HG02884 (cell line): ENCODE results near the gene SDK1.

Source experiments
- ATAC-seq: cut with Tn5 transposase; IDR thresholded peaks from one replicate; pipeline ENCODE4 v1.9.1; 2021; ENCODE audit warnings: mild to moderate bottlenecking, moderate library complexity; ENCODE audit not compliant: unreplicated experiment

SDK1 gene

DNA sequence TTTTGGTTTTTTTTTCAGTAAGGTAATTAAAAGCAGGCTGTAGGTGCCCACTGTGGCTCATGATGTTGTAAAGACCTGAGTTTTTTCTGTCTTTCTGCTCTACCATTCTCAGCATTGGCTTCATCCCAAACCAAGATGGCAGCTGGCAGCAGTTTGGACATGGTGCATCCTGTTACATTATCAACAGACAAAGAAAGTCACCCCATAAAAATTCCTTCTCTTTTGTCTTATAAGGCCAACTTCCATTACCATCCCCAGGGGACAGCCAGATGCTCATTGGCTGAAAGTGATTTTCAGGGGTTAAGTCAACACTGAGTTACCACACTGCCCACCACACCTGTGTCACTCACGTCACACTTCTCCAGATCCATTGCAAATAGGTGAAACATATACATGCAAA, 558.4 kb downstream of the SDK1 start:
- no peak for ATAC-seq

DNA sequence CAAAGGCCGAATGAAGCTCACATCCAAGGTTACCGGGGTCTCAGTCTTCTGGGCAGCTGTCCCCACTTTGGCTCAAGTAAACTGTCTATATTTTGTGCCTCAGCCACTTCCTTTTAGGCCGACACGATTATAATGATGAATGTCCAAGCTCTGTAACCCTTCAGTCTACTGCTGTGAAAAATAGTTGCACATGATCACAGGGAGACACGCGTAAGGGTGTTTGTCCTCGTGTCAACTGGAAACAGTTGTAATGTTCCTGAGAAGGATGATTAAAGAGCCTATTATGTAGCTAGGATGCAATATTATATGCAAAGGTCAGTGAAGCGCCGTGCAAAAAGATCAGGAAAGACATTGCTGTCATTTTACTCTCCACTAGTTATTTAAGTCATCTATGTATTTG, 559.9 kb downstream of the SDK1 start:
- ATAC-seq = no peak

DNA sequence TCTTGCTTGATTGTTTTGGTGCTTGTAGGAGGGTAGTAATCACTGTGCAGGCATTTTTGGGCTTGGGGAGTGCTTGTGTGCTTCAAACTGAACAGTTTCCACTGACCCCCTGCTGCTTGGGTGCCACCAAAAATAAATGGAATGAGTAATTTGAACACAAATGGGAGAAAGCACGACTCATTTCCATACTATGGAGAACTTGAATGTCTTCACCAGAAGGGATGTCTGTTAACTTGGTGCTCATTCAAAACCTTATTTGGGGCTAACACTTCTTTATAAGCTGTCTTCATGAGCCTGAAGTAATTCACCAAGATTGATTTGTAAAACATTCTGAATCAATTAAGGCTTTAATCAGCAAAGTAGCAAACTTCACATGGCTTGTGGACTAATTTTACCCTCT, 560.3 kb downstream of the SDK1 start:
- ATAC-seq = no peak

DNA sequence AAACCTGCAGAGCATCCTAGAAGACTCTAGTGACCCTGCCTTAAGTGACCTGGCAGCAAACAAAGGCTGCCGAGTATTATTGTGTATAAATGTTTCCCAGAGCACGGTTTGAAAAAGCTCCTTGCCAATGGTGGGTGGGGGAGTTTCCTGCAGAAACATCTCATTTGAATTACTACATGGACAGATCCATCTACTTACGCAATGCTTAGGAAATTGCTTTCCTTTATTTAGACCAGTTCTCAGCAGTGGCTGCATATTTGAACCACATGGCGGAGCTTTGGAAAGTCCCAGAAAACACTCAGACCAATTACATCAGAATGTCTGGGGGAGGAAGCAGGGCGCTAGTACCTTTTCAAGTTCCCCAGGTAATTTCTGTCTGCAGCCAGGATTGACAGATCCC, 560.9 kb downstream of the SDK1 start:
- ATAC-seq = peak; percentile 57

DNA sequence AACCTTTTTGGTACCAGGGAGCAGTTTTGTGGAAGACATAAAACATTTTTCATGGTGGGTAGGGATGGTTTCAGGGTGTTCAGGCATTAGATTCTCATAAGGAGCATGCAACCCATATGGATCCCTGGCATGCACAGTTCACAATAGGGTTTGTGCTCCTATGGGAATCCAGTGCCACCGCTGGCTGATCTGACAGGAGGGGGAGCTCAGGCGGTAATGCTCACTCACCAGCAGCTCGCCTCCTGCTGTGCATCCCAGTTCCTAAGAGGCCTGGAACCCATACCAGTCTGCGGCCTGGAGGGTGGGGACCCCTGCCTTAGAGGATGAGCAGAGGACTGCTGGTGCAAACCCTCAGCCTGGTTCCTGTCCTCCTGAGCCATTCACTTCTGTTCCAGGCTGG, 561.7 kb downstream of the SDK1 start:
- no peak for ATAC-seq

DNA sequence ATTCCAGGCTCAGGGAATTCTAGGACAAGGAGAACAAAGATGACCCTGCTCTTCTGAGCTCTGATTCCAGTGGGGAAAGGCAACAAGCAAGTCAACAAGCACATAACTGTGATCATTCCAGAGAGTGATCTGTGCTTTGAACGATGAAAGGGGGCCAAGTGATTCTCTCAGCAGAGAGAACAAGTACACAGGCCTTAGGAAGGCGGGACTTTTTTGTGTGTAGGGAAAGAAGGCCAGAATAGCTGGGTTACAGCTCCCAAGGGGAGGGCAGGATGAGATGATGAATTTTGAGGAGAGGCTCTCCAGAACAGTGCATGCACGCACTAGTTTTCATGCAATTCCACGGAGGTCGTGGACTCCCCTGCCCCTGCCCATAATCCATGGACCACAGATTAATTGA, 565.2 kb downstream of the SDK1 start:
- no peak for ATAC-seq

DNA sequence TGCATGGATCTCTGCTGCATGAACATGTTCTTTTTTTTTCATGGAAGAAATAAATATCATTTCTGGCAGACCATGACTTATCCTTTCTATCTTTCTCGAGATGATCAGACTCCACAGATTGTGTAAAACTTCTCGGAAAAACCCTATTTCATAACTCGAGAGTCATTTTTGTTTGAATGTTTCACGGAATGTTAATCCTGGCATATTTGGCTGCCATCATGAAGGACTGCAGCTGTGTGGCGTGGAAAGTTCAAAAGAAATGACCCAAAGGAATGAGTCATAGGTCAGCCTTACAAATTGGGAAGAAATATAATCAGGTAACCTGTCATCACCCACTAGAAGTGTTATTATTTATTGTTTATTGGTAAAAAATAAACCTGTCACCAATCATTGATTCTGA, 566.8 kb downstream of the SDK1 start:
- ATAC-seq = no peak

DNA sequence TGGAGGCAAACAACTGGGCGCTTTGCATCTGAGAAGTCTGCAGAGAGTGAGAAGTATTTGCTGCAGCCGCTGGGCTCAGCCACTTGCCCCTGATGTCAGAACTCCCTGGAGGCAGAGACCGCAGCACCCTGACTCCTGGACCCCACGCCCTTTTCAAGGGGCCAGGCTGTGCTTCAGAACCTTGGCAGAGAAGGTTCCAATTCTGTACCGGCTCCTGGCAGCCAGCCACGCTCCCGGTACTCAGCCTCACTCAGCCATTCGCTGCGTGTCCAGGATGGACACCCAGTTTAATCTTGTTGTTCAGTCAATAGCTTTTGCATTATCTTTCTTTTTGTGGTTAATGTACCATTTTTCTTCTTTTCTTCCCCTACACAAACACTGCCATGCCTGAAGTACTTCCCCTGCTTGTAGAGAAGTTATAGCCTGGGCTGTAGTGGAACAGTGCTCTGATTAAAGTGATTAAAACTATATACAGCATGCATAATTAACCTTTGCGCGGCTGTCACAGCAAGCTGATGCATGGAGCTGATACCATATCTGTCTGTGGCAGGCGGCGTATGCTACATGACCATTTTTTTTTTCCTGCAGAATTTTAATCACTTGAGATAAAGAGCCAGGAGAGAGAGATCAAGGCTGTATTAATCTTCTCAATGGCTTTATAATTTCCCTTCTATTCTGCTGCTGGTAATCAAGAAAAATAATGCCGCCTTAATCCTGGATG, 578.5 kb downstream of the SDK1 start:
- ATAC-seq = no peak

DNA sequence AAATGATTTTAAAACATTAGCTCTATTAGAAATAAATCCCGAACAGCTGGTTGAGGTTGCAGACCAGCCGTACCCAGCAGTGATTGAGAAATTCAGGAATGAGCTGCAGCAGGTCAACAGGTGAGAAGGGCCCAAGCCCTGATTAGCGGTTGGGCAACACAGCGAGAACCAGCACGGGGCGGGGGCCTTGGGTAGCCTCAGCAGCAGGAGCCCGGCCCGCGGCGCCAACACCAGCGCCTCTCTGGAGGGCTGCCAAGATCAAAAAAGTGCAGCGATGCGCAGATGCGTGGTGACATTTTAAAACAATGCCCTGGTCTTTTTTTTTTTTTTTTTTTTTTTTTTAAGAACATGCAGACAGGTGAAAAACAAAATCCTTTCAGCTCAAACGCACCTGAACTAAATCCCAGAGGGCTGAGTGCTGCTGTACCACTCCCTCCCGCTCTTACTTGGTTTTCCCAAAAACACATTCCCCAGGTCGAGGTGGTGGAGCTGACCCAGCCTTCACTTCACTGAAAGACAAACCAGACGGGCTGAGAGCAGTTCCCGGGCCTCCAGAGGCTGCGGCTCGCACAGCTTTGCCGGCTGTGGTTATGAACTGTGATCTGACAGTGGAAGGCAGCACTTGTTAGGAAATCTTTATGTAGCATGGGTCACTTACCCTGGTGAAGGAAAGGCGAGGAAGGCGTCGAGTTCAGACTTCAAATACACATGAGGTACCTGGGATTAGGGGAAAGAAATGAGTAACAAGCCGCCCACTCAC, 579.4 kb downstream of the SDK1 start:
- ATAC-seq = no peak

DNA sequence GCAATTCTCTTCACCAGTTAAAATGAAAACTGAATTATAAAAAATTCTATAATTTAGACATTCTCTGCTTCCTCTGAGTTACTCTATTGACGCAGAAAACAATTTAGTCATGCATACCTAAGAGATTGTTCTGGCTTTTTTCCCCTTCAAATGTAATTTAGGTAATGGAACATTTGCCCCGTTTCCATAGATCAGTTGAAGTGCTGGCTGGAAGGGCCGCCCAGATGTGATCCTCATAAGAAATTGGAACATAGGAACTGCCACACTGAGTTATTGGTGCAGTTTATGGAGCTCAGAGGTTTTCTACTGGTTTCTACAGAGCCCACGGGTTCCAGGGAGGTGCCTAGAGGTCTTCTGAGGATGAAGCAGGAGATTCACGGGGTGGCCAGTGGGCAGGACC, 581.7 kb downstream of the SDK1 start:
- no peak for ATAC-seq

DNA sequence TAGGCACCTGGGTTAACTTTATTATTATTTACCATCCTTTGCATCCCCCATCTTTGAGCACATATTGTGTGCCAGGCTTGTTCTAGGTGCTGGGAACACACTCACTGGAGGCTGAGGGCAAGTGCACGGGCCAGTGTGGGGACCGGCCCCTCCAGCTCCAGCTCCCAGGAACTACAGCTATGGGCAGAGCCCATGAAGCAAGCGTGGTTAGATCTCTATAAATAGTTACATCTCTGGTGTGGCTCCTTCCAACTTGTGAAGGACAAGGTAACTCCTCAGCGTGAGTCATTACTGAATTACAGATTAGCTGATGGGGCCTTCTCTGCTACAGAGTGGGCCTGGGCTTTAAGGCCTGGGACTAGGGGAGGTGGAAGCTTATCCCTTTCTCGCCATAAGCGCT, 583.5 kb downstream of the SDK1 start:
- ATAC-seq = no peak

DNA sequence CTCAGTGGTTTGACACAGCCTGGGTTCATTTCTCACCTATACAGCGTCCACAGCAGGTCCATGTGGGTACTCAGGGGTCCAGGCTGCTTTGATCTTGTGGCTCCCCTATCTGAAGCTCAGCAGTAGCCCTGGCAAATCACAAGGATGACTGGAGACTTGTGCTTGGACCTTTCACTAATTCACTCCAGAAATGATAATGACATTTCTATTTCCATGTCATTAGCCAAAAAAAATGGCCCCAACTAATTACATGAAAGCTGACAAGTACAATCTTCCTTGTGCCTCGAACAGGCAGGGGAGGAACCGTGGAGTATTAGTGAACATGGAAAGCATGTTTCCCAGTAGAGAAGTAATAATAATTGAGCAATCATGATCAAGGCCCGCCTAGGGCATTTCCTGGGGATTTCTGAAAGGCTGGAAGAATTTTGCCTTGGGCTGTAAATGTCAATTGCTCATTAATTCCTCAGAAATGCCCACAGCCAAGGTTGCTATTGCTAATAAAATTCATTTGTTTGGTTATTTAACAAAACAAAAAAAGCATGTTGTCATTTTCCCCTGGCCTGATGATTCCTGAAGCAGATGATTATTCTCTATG, 586.1 kb downstream of the SDK1 start:
- ATAC-seq = no peak

DNA sequence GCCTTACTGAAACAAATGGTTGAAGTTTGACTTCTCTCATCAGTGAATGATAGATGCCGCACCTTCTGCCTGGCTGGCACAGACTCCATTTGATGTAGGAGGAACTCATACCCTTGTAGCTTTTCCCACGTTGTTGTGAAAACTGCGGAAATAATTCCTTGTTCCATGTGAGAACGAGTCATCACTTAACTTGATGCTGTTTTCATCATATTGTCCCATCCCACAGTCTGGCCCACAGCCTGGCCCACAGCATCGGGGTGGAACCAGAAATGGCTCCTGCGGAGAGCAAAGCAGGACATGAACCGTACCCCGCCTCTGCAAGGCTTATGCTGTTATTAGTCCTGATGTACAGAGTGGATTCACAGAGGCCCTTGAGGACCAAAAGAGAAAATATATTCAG, 587.0 kb downstream of the SDK1 start:
- no peak for ATAC-seq

DNA sequence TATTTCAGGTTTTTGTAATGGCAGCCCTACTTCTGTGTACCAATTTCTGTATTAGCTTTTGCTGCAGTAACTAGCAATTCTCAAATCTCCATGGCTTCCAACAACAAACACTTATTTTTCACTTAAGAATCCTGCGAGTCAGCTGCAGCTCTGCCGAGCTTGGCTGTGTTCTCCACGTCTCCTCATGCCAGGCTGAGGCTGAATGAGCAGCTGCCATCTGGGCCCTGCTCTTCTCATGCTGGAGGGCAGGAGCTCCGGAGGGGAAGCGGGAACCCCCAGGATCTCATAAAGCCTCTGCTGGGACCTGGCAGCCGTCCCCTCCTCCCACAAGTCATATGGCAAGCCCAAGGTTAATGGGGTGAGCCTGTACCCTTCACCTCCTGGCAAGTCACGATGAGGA, 591.1 kb downstream of the SDK1 start:
- no peak for ATAC-seq

DNA sequence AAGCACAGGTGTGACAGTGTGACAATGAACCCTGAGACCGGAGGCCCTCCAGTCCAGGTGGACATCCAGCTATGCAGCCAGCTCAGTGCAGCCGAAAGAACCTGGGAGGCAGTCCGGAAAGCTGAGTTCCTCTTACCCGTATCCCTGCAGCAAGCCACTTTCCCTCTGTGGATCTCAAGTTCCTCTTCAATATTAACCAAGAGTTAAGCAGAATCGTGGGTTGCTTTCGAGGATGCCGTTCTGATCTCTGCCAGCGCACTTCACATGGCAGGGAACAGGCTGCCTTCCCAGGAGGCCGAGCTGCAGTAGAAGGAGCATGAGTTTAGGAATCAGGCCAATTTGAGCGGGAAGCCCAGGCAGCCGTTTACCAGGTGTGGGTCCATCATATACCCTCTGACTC, 591.6 kb downstream of the SDK1 start:
- no peak for ATAC-seq

DNA sequence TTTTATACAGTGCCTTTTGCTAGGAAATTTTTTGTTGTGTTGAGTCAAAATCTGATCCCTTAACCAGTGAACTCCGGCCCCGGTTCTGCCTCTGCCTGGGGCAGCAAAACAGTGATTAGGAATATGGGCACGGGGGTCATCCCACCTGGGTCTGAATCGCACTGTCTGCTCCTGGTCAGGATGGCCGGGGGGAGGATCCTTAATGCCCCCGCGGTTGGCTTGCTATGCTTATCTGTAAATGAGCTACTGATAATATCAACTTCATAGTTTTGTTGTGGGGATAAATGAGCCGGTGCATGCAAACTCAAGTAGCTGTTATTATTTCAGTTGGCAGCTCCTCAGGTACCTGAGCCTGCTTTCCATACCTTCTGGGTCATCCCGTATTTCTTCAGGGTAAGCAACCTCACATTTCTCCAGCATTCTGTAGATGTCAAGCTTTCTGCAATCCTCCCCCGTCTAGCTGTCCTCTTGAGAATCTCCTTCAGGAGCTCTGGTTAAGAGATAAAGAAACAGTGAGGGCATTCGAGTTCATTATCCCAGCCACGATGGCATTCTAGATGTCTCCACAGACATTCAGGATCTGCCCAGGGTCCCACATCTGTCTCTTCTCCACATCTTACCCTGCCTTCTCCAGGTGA, 592.2 kb downstream of the SDK1 start:
- ATAC-seq = no peak

DNA sequence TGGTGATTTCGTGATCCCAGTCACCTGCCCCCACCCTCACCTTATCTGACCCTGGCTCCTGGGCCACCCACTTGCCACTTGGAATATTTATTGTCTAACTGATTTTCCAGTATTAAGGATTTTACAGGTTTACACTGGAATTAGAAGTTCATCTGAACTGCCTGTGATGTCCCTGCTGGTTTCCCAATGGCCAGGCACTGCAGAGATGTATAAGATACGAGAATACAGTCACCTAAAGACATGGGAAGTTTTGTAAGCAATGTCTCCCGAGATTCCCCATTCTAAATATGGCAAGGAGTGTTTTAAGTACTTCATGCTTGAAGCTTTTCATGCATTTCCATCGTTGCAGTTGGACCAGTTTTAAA, 592.7 kb downstream of the SDK1 start:
- ATAC-seq = no peak

DNA sequence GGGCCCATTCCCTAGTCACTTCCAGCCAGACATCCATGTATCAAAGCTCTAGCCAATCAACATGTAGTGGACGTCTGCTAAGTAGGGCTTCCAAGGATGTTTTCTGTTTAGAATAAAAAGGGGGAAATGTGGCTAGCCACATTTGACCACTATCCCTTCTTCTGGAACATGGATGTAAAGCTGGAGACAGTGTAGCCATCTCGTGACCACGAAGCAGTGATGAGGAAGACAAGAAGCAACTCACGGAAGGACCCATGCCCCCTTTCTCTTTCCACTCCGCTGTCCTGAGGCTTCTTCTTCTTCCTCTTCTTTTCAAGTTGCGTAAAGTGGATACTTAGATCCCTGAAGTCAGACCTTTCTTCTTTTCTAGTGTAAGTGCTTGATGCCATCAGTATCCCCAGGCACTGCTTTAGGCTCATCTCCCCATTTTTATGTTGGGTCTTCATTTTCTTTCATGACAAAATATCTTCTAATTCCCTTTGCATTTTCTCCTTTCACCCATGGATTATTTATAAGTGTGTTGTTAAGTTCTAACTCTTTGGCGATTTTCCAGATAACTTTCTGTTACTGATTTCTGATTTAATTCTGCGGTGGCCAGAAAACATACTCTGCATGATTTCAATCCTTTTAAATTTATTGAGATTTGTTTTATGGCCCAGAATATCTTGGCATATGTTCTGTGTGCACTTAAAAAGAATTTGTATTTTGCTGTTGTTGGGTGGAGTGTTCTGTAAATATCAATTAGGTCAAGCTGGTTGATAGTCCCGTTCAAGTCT, 594.5 kb downstream of the SDK1 start:
- ATAC-seq = no peak

DNA sequence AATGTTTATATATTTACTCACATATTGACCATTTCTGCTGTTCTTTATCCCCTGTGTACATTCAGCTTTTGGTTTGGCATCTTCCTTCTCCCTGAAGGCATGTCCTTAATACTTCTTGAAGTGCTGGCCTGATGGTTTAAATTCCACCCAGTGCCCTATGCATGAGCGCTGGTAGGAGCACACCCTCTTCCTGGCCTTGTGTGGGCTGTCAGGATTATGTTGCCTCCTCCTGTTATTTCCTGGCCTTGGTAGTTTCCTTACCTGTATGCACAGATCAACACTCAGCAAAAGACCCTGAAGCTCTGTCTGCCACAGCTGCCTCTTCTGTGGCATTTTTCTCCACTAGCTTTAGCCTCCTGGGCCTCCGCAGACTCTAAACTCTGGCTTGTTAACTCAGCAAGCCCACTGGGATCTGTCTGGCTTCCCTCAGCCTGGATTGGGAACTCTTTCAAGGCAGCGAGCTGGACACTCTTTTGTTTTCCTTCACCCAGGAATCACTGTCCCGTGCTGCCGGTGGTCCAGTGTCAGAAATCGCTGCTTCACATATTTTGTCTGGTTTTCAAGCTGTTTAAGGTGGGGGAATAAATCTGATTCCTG, 595.2 kb downstream of the SDK1 start:
- no peak for ATAC-seq

DNA sequence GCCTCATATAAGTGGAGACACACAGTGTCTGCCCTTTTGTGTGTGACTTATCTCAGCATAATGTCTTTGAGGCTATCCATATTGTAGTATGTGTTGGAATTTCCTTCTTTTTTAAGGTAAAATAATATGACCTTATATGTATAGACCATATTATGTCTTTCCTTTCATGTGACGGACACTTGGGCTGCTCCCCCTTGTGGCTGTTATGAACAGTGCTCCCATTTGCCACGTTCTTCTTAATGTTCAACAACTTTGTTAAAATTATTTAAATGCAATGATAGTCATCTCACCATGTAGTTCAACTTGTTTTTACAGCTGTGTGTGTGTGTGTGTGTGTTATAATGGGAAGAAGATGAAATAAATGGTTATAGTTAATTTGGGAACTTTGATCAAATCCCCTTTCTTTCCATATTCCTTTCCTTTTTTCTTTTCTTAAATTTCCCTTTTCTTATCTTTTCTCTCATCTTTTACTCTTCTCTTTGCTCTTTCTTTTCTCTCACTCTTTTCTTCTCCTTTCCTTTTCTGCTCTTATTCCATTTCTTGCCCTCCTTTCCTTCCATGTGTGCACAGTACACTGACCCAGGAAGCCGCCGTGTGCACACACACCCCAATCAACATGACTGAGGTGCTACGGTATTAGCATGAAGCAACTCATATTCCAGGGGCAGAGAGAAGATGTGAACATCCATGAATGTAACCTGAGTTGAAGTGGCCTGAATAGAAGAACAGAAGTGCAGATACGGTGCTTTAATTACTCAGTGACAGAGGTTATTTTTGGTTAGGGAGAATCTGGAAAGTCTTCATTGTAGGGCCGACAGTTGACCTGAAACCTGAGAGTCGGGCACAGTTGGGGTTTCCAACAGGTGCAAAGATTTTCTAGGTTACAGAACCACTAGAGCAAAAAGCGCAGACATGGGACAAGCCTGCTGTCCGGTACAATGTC, 596.6 kb downstream of the SDK1 start:
- peak; percentile 65 for ATAC-seq
